ENCODE results near the gene HEATR5A. TPM values are rescaled to one million over a fixed set of nuclear protein-coding genes. Genes with fewer than 3 reads are reported as not detected.
A peak's percentile ranks its signal among the peaks of the same experiment; 100 is the strongest.

HEATR5A gene
- total and polyA plus RNA-seq, 2 of the 13 experiments (the other 11 are each of a cell fraction or from before 2014, with no cell fraction given) = 36.4 to 105 TPM

DNA sequence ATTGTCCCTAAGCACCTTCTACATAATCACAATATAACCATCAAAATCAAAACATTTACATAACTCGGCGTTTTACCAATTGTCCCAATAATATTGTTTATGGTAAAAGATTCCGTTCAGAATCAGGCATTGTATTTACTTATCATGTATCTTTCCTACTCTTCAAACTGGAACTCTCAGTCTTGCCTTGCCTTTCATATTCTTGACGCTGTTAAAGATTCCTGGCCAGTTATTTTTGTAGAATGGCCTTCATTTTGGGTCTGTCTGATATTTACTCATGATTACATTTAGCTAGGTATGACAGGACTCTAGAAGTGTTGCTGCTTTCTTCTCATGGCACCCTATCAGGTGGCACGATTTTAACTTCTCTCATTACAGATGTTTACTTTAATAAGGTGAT lies 850 bp upstream of the HEATR5A start (continued):
- TF ChIP-seq, protein P1, sequence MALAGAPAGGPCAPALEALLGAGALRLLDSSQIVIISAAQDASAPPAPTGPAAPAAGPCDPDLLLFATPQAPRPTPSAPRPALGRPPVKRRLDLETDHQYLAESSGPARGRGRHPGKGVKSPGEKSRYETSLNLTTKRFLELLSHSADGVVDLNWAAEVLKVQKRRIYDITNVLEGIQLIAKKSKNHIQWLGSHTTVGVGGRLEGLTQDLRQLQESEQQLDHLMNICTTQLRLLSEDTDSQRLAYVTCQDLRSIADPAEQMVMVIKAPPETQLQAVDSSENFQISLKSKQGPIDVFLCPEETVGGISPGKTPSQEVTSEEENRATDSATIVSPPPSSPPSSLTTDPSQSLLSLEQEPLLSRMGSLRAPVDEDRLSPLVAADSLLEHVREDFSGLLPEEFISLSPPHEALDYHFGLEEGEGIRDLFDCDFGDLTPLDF (CRISPR knock-in tag; IDR thresholded peaks at IDR 0.05) = 0 out of 2 replicates have a peak, but pooled peaks have one; percentile 51
- TF ChIP-seq TGIF2 (CRISPR knock-in tag; IDR thresholded peaks at IDR 0.05) = no peak
- TF ChIP-seq STAG1 (CRISPR knock-in tag; IDR thresholded peaks at IDR 0.05) = no peak
- TF ChIP-seq ARNT2 (CRISPR knock-in tag; IDR thresholded peaks at IDR 0.05; ENCODE audit: low read depth) = no peak
- no peak for TF ChIP-seq PHB2 (IDR thresholded peaks at IDR 0.05; ENCODE audit: partially characterized antibody)
- no peak for TF ChIP-seq GPN1 (CRISPR knock-in tag; IDR thresholded peaks at IDR 0.05; ENCODE audit: borderline replicate concordance)
- TF ChIP-seq U2AF1 (optimal IDR thresholded peaks at IDR 0.05; ENCODE audit: low read depth, low read length) = no peak
- no peak for TF ChIP-seq NCOR1 (IDR thresholded peaks at IDR 0.05; ENCODE audit: borderline replicate concordance, low read length)
- TF ChIP-seq, protein P2, sequence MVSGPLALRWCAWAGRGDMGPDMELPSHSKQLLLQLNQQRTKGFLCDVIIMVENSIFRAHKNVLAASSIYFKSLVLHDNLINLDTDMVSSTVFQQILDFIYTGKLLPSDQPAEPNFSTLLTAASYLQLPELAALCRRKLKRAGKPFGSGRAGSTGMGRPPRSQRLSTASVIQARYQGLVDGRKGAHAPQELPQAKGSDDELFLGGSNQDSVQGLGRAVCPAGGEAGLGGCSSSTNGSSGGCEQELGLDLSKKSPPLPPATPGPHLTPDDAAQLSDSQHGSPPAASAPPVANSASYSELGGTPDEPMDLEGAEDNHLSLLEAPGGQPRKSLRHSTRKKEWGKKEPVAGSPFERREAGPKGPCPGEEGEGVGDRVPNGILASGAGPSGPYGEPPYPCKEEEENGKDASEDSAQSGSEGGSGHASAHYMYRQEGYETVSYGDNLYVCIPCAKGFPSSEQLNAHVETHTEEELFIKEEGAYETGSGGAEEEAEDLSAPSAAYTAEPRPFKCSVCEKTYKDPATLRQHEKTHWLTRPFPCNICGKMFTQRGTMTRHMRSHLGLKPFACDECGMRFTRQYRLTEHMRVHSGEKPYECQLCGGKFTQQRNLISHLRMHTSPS (CRISPR knock-in tag; IDR thresholded peaks at IDR 0.05; ENCODE audit: low read depth) = no peak
- 0 out of 2 replicates have a peak, but pooled peaks have one; percentile 42 for TF ChIP-seq ZNF234 (CRISPR knock-in tag; conservative IDR thresholded peaks at IDR 0.05)
- TF ChIP-seq ZNF484 (CRISPR knock-in tag; IDR thresholded peaks at IDR 0.05; ENCODE audit: borderline replicate concordance, low read depth) = no peak
- no peak for TF ChIP-seq JUN (CRISPR knock-in tag; IDR thresholded peaks at IDR 0.05)
- no peak for TF ChIP-seq ZNF235 (CRISPR knock-in tag; IDR thresholded peaks at IDR 0.05; ENCODE audit: borderline replicate concordance)
- TF ChIP-seq, protein P3, sequence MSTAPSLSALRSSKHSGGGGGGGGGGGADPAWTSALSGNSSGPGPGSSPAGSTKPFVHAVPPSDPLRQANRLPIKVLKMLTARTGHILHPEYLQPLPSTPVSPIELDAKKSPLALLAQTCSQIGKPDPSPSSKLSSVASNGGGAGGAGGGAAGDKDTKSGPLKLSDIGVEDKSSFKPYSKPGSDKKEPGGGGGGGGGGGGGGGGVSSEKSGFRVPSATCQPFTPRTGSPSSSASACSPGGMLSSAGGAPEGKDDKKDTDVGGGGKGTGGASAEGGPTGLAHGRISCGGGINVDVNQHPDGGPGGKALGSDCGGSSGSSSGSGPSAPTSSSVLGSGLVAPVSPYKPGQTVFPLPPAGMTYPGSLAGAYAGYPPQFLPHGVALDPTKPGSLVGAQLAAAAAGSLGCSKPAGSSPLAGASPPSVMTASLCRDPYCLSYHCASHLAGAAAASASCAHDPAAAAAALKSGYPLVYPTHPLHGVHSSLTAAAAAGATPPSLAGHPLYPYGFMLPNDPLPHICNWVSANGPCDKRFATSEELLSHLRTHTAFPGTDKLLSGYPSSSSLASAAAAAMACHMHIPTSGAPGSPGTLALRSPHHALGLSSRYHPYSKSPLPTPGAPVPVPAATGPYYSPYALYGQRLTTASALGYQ (CRISPR knock-in tag; IDR thresholded peaks at IDR 0.05) = 0 out of 2 replicates have a peak, but pooled peaks have one; percentile 17
- TF ChIP-seq SNAPC2 (CRISPR knock-in tag; IDR thresholded peaks at IDR 0.05) = no peak
- TF ChIP-seq, protein P4, sequence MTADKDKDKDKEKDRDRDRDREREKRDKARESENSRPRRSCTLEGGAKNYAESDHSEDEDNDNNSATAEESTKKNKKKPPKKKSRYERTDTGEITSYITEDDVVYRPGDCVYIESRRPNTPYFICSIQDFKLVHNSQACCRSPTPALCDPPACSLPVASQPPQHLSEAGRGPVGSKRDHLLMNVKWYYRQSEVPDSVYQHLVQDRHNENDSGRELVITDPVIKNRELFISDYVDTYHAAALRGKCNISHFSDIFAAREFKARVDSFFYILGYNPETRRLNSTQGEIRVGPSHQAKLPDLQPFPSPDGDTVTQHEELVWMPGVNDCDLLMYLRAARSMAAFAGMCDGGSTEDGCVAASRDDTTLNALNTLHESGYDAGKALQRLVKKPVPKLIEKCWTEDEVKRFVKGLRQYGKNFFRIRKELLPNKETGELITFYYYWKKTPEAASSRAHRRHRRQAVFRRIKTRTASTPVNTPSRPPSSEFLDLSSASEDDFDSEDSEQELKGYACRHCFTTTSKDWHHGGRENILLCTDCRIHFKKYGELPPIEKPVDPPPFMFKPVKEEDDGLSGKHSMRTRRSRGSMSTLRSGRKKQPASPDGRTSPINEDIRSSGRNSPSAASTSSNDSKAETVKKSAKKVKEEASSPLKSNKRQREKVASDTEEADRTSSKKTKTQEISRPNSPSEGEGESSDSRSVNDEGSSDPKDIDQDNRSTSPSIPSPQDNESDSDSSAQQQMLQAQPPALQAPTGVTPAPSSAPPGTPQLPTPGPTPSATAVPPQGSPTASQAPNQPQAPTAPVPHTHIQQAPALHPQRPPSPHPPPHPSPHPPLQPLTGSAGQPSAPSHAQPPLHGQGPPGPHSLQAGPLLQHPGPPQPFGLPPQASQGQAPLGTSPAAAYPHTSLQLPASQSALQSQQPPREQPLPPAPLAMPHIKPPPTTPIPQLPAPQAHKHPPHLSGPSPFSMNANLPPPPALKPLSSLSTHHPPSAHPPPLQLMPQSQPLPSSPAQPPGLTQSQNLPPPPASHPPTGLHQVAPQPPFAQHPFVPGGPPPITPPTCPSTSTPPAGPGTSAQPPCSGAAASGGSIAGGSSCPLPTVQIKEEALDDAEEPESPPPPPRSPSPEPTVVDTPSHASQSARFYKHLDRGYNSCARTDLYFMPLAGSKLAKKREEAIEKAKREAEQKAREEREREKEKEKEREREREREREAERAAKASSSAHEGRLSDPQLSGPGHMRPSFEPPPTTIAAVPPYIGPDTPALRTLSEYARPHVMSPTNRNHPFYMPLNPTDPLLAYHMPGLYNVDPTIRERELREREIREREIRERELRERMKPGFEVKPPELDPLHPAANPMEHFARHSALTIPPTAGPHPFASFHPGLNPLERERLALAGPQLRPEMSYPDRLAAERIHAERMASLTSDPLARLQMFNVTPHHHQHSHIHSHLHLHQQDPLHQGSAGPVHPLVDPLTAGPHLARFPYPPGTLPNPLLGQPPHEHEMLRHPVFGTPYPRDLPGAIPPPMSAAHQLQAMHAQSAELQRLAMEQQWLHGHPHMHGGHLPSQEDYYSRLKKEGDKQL (CRISPR knock-in tag; IDR thresholded peaks at IDR 0.05; ENCODE audit: low read depth) = no peak
- TF ChIP-seq, protein P5, sequence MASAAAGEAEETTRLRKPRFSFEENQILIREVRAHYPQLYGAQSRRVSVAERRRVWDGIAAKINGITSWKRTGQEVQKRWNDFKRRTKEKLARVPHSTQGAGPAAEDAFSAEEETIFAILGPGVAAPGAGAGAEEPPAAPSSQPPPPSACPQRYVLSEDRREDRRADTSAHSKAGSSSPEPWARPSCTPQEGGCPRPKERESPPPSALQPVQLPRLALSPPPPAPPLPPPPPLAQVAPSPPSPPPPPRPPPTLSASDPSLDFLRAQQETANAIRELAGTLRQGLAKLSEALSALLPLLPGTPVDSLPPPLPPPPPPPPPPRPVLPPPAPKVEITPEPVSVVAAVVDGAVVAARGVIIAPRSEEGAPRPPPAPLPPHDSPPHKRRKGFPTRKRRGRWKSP (CRISPR knock-in tag; IDR thresholded peaks at IDR 0.05) = no peak
- no peak for TF ChIP-seq JARID2 (CRISPR knock-in tag; IDR thresholded peaks at IDR 0.05; ENCODE audit: insufficient replicate concordance)
- no peak for TF ChIP-seq ARNTL (CRISPR knock-in tag; IDR thresholded peaks at IDR 0.05)
- TF ChIP-seq GATAD1 (CRISPR knock-in tag; IDR thresholded peaks at IDR 0.05) = no peak
